Cardiac fibroblast (primary cell): ENCODE measurements around the gene MYOZ2.

Source experiments
- DNase-seq, 2 donors: peaks; one replicate each; pipeline versions ENCODE4 v3.0.0 to v3.0.0-alpha.2; 2010; ENCODE audit warnings: low read depth in 2 of 2
- H3K4me3 ChIP-seq, 2 donors: replicated peaks in 1 of 2; 1 replicate in 1 of 2; 2 replicates in 1 of 2; pipeline ENCODE4 v1.5.1; 2011; ENCODE audit warnings: low read depth in 2 of 2, low read length in 2 of 2, mild to moderate bottlenecking in 2 of 2, moderate library complexity in 1 of 2
- TF ChIP-seq, protein P1 (sequence below): IDR thresholded peaks from one replicate; pipeline ENCODE4 v1.5.1; 2011; ENCODE audit warnings: low read depth, mild to moderate bottlenecking, low read length, inconsistent platforms

The MYOZ2 gene

DNA sequence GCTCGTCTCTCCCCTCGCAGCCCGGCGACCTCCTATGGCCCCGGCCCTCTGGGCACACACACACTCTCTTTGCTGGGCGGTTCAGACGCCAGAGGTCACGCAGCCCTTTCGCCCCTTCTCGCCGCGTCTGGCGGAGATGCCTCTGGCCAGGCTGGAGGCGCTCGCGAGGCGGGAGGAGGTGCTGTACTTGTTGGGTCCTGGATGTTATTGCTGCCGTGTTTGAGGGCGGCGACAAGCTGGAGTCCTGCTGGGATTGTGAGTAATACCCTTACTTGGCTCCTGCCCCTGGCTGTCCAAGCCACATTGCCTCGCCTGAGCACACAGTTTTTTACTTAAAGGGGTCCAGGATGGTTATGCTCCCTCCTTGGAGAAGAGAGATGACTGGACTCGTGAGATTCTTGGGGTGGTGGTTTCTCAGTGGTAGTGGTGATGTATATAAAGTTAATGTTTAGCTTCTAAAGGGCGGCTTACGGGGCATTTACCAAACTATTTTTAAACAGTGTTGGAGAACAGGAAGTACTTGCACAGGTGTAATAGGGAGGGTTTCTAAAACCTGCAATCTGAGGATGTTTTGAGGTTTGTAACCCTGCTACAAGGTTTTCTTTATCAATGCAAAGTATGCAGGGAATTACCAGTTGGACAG is 77.5 kb downstream of the MYOZ2 start:
- H3K4me3 ChIP-seq: peak overlapping the region; percentile 88 to 93
- TF ChIP-seq, protein P1, sequence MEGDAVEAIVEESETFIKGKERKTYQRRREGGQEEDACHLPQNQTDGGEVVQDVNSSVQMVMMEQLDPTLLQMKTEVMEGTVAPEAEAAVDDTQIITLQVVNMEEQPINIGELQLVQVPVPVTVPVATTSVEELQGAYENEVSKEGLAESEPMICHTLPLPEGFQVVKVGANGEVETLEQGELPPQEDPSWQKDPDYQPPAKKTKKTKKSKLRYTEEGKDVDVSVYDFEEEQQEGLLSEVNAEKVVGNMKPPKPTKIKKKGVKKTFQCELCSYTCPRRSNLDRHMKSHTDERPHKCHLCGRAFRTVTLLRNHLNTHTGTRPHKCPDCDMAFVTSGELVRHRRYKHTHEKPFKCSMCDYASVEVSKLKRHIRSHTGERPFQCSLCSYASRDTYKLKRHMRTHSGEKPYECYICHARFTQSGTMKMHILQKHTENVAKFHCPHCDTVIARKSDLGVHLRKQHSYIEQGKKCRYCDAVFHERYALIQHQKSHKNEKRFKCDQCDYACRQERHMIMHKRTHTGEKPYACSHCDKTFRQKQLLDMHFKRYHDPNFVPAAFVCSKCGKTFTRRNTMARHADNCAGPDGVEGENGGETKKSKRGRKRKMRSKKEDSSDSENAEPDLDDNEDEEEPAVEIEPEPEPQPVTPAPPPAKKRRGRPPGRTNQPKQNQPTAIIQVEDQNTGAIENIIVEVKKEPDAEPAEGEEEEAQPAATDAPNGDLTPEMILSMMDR: peak; percentile 42
- peak; percentile 94 to 96 for DNase-seq

DNA sequence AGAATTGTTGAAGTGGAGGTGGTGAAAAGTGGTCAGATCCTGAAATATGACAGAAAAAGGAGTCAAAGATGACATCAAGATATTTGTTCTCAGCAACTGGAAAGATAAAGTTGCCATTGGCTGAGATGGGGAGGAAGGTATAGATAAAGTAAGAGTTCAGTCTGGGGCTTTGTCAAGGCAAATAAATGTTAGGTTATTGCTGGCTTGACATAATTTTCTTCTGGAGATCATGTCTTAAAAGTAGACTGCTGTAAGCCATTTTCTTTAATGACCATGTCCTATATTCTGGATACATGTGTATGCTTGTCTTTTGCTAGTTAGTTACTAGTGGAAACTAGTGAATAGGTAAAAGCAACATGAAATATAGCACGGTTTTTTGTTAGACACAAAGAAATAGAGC is 82.5 kb downstream of the MYOZ2 start:
- DNase-seq: no peak
- TF ChIP-seq, protein P1: no peak
- H3K4me3 ChIP-seq: no peak overlapping the region

DNA sequence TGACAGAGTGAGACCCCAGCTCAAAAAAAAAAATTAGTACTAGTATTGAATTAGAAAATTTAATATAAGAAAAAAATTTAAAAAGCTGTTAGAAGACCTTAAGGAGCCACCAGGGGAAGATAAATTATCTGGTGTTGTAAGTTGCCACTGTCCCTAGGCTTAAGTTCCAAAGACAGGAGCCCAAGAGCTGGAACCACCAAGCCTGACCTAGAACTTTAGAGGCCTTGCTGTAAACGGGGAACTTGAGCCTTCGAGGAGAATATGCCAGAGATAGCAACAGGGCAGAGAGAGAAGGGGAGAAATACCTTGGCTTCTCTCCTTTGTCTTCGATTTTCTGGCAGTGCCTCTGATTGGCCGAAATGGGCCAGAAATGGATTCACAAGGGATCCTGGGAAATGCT is 85.8 kb downstream of the MYOZ2 start:
- no peak for DNase-seq
- H3K4me3 ChIP-seq: no peak overlapping the region

DNA sequence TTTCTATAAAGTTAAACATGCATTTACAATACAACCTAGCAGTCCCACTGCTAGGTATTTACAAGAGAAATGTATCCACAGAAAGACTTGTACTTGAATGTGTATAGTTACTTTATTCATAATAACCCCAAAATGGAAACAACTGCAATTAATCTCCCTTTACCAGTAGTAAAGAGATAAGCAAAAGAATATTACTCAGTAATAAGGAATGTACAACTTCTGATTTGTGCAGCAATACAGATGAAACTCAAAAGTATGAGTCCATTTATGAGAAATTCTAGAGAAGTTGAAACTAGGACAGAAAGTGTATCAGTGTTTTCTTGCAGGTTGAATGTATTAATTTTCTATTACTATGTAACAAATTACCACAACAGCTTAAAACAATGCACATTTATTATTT is 92.1 kb downstream of the MYOZ2 start:
- DNase-seq: peak in 1 of 2 donors; percentile 35
- TF ChIP-seq, protein P1: no peak
- H3K4me3 ChIP-seq: no peak overlapping the region

More for the DNA sequence above, 85.8 kb downstream of the MYOZ2 start:
- TF ChIP-seq, protein P1: no peak

DNA sequence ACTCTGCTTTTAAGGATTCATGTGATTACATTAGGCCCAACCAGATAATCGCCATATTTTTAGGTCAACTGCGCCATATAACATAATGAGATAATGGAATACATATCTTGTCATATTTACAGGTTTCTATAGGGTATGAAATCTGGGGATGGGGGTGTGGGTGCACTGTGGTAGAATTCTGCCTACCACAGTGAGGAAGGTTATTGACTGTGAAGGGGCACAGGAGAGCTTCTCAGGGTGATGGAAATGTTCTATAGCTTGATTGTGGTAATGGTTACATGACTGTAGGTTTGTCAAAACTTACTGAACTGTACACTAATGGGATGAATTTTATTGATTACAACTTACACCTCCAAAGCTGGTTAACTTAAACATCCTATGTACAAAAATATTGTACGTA is 92.8 kb downstream of the MYOZ2 start:
- TF ChIP-seq, protein P1: no peak
- DNase-seq: no peak
- H3K4me3 ChIP-seq: no peak overlapping the region

DNA sequence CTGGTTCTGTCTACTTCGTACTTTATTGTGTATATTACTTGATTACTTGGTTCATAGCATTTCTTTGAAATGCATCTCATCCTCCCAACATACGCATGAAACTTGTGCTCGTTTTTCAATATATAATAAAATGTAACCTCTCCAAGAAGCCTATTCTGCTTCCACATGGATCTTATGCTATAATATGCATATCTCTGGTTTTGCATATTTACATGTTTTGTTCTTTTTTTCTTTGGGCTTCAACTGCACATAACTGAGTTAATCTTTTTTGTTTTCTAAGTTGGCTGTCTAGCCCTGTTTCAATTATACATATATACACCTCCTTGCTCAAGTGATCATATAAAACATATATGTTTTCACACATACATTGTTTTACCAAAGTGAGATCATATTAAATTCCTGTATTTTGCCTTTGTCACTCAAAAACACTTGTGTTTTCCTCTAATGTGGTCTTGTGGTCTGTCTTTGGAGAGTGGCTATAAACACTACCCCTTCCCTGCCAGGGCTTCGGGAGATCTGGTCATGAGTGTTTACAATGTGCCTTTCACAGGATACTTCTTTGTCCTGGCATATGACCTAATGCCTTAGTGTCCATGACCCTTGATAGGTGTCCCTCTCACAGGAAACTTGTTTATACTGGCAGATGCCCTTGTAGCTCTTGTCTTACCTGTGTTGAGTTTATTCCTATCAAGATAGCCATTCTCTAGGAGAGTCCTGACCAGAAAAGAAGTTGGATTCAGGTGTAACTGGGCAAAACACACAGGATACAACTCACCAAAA is 94.5 kb downstream of the MYOZ2 start:
- H3K4me3 ChIP-seq: no peak overlapping the region
- TF ChIP-seq, protein P1: no peak

More for the DNA sequence above, 94.5 kb downstream of the MYOZ2 start:
- DNase-seq: no peak
